ENCODE measurements around the gene RAPGEF5. TPM values are rescaled to one million over a fixed set of nuclear protein-coding genes. Genes with fewer than 3 reads are reported as not detected.
A peak's percentile ranks its signal among the peaks of the same experiment; 100 is the strongest.

Gene RAPGEF5
- total RNA-seq, 2 donors from 2014 or later, result 16.7 to 23.2 TPM

- Histone ChIP-seq H3K27ac (ENCODE audit: low read depth, low read length) (no peak overlapping the region), H3K4me3 (ENCODE audit: low read length) (no peak overlapping the region), H3K4me1 (ENCODE audit: control insufficient read depth, insufficient read depth, low read length) (no peaks in the 10 kb centered on the region), H3K9me3 (ENCODE audit: control insufficient read depth, low read length) (no peaks in the 10 kb centered on the region), H3K36me3 (ENCODE audit: control insufficient read depth, insufficient read depth, low read length) (peaks cover 28% of the 10 kb centered on the region), H3K9ac (ENCODE audit: extremely low read depth, low read length, poor library complexity, severe bottlenecking) (no peak overlapping the region), H3K27me3 (ENCODE audit: control insufficient read depth, insufficient read depth, low read length, poor library complexity, severe bottlenecking) (no peaks in the 10 kb centered on the region)
- no peak for DNase-seq
- peak overlapping the region; percentile 21 for H3K27ac Mint-ChIP-seq
- no peak overlapping the region for H3K4me3 Mint-ChIP-seq
- no peak for TF ChIP-seq CTCF (conservative IDR thresholded peaks at IDR 0.05)
- H3K4me1 Mint-ChIP-seq, result peaks cover 10% of the 10 kb centered on the region
- no peaks in the 10 kb centered on the region for H3K9me3 Mint-ChIP-seq
- WGBS, 2 experiments (ENCODE audit: insufficient coverage in 1 of 2, insufficient read length in 1 of 2), result 78 to 93% methylated on average over 2 to 4 of the region's 4 CpGs
- no peaks in the 10 kb centered on the region for H3K27me3 Mint-ChIP-seq (ENCODE audit: insufficient read depth)
- H3K36me3 Mint-ChIP-seq (ENCODE audit: low read depth), result peaks cover 27% of the 10 kb centered on the region
These were observed 200.7 kb downstream of the RAPGEF5 start for GRCh38 chr7:22156205-22156604.

- Mint-ChIP-seq H3K4me3 (no peak overlapping the region), H3K4me1 (peaks cover 10% of the 10 kb centered on the region)
These were observed 202.8 kb downstream of the RAPGEF5 start for GRCh38 chr7:22154143-22154529.

GRCh38 chr7:22153432-22154142 is 203.4 kb downstream of the RAPGEF5 start:
- H3K9ac ChIP-seq (ENCODE audit: extremely low read depth, low read length, poor library complexity, severe bottlenecking), result no peak overlapping the region
- H3K9me3 ChIP-seq (ENCODE audit: control insufficient read depth, low read length), result no peaks in the 10 kb centered on the region
- TF ChIP-seq CTCF (conservative IDR thresholded peaks at IDR 0.05), result no peak
- H3K4me1 ChIP-seq (ENCODE audit: control insufficient read depth, insufficient read depth, low read length), result no peaks in the 10 kb centered on the region
- peak overlapping the region; percentile 95 for H3K27ac ChIP-seq (ENCODE audit: low read depth, low read length)
- Mint-ChIP-seq H3K36me3 (ENCODE audit: low read depth) (peaks cover 30% of the 10 kb centered on the region), H3K4me3 (no peak overlapping the region), H3K27ac (no peak overlapping the region), H3K9me3 (no peaks in the 10 kb centered on the region), H3K27me3 (ENCODE audit: insufficient read depth) (no peaks in the 10 kb centered on the region), H3K4me1 (peaks cover 10% of the 10 kb centered on the region)
- H3K4me3 ChIP-seq (ENCODE audit: low read length), result no peak overlapping the region
- no peak for DNase-seq
- WGBS, 2 experiments (ENCODE audit: insufficient coverage in 1 of 2, insufficient read length in 1 of 2), result 43 to 64% methylated on average over 5 to 8 of the region's 8 CpGs
- peaks cover 22% of the 10 kb centered on the region for H3K36me3 ChIP-seq (ENCODE audit: control insufficient read depth, insufficient read depth, low read length)
- no peaks in the 10 kb centered on the region for H3K27me3 ChIP-seq (ENCODE audit: control insufficient read depth, insufficient read depth, low read length, poor library complexity, severe bottlenecking)

More at GRCh38 chr7:22154143-22154529, 202.8 kb downstream of the RAPGEF5 start:
- 65 to 76% methylated on average over 2 of the region's 2 CpGs for WGBS, 2 experiments (ENCODE audit: insufficient coverage in 1 of 2, insufficient read length in 1 of 2)
- Histone ChIP-seq H3K36me3 (ENCODE audit: control insufficient read depth, insufficient read depth, low read length) (peaks cover 19% of the 10 kb centered on the region), H3K9me3 (ENCODE audit: control insufficient read depth, low read length) (no peaks in the 10 kb centered on the region), H3K9ac (ENCODE audit: extremely low read depth, low read length, poor library complexity, severe bottlenecking) (no peak overlapping the region), H3K27ac (ENCODE audit: low read depth, low read length) (peak overlapping the region; percentile 95), H3K4me1 (ENCODE audit: control insufficient read depth, insufficient read depth, low read length) (no peaks in the 10 kb centered on the region), H3K4me3 (ENCODE audit: low read length) (no peak overlapping the region), H3K27me3 (ENCODE audit: control insufficient read depth, insufficient read depth, low read length, poor library complexity, severe bottlenecking) (no peaks in the 10 kb centered on the region)
- Mint-ChIP-seq H3K9me3 (no peaks in the 10 kb centered on the region), H3K27ac (no peak overlapping the region), H3K36me3 (ENCODE audit: low read depth) (peaks cover 27% of the 10 kb centered on the region), H3K27me3 (ENCODE audit: insufficient read depth) (no peaks in the 10 kb centered on the region)
- TF ChIP-seq CTCF (conservative IDR thresholded peaks at IDR 0.05), result no peak
- DNase-seq, result no peak
